NCI-H748 (cell line): Measurements from ENCODE around the gene LHFPL6.
A peak's percentile ranks its signal among the peaks of the same experiment; 100 is the strongest.
"Not testable (repeated sequence)": the region's sequence is repeated elsewhere in the genome, so short reads cannot be mapped to it uniquely, and the experiment has no call there.

Experiments
- DNase-seq: peaks from one replicate; lab custom pipeline; 2025; ENCODE audit not compliant: unreplicated experiment; lab: John Stamatoyannopoulos, UW

Gene LHFPL6

DNA sequence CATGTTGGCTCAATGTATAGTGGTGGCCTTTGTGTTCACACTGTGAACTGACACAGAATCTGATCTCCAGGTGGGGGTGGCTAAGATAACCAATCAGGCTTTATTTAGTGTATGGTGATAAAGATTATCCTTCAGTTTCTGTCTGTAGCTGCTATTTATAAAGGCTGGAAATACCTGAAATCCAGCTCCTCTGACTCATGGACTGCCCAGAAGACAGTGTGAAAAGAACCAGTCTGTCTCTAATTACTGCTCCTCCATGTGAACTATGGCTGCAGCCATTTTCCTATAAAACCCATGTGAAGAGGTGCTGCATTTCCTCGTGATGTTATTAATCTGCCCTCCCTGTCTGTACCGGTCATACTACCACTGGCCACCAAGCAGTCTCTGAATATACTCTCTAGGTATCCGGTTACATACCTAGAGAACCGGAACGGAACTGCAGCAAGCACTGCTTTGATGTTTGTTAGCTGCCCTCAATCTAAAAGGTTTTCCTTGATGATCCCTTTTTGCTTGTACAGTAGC is 238.0 kb downstream of the LHFPL6 start:
- DNase-seq: peak; percentile 84

GRCh38 chr13:39363382-39363772 is 239.6 kb downstream of the LHFPL6 start:
- no peak for DNase-seq

- DNase-seq: no peak
These were observed 240.2 kb downstream of the LHFPL6 start for GRCh38 chr13:39362652-39363381.

DNA sequence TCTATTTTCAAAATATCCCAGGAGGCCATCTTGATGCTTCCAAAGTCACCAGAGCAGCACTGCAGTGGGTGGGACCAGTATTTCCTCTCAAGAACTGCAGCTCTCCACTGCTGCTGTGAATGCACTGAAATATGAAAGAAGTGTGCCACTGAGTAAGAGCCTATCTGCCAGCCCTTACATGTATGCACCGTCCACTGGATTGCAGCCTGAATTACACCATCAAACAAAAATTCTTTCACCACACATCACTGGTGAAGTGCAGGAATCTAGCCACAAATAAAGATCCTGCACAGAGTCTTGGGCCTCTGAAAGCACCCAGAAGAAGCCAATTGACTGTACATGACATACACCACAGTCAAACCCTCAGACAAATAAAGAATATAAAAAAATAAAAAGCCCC is 249.0 kb downstream of the LHFPL6 start:
- DNase-seq: no peak

- DNase-seq: no peak
These were observed 252.5 kb downstream of the LHFPL6 start for GRCh38 chr13:39350461-39350881.

GRCh38 chr13:39349391-39349960 is 253.5 kb downstream of the LHFPL6 start:
- DNase-seq: no peak

GRCh38 chr13:39347926-39348901 is 254.8 kb downstream of the LHFPL6 start:
- DNase-seq: no peak

DNA sequence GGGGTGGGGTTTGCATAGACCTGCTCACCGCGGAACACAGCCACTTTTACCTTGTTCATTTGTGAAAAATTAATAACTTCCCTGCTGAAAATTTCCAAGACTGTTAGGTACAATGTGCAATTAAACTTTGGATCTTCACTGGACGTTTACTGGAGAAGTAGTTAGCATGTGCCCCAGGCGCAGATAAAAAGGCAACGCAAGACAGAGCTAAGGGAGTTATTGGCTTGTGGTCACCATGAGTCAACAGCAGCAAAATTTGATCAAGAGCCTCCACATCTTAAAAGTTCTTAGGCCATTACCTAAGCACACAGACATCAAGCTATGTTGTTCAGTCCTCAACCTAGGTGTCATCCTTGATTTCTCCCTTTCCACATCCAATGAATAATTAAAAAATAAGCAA is 257.0 kb downstream of the LHFPL6 start:
- DNase-seq: no peak

GRCh38 chr13:39341251-39341650 is 261.7 kb downstream of the LHFPL6 start:
- DNase-seq: peak; percentile 7

DNA sequence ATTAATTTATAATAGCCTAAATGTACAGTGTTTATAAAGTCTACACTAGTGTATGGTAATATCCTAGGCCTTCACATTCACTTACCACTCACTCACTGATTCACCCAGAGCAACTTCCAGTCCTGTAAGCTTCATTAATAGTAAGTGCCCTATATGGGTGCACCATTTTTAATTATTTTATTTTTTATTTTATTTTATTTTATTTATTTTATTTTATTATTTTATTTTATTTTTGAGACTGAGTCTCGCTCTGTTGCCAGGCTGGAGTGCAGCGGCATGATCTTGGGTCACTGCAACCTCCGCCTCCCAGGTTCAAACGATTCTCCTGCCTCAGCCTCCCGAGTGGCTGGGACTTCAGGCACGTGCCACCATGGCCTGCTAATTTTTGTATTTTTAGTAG is 264.9 kb downstream of the LHFPL6 start:
- not testable (repeated sequence) for DNase-seq

- no peak for DNase-seq
These were observed 266.1 kb downstream of the LHFPL6 start for GRCh38 chr13:39336937-39337336.

- no peak for DNase-seq
These were observed 266.8 kb downstream of the LHFPL6 start for GRCh38 chr13:39336207-39336606.

GRCh38 chr13:39335721-39336120 is 267.3 kb downstream of the LHFPL6 start:
- DNase-seq: no peak

DNA sequence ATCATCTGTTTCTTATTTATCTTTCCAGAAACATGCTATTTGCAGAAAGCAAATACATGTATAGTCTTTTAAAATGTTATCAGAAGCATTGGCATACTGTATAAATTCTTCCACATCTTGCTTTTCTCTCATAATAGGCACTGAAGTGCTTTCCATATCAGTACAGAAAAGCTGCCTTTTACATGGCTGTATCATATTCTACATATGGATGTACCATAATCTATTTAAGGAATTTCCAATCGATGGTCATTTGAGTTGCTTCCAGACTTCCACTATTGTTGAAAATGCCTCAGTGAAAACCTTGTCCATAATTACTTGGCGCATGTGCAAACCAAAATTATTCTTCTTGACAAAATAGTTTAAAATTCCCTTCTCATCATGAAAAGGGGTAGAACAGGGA is 272.5 kb downstream of the LHFPL6 start:
- no peak for DNase-seq

DNA sequence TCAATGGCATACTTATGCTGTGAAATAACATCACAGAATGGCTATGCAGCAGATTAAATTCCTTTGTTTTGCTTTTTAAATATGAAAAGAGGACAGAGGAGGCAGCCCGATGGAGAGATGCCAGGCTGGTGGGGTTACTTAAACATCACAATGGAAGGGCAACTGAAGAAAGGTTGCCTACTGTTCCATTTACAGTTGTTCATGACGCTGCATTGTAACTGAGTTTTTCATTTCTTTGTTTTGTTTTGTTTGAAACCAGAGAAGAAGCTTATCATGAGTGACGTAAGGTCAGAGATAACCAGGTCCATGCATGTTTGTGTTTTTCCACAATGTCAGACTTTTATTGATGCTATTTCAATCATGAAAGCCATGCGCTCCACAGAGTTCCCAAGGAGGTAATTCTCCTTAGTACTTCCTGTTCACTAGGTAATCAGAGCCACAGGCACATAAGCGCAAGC is 273.8 kb downstream of the LHFPL6 start:
- DNase-seq: no peak

DNA sequence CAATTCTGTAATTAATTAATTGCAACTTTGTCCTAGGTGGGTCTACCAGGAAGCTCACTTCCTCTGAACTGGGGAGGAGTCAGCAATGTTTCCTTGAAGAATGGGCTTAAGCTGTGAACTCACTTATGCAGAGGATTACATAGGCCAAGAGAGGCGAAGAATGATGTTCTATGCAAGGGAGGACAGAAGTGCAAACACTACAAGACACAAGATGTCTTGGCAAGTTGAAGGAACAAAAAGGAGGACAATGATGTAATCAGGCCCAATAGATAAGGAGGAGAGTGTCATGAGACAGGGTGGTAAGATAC is 275.9 kb downstream of the LHFPL6 start:
- no peak for DNase-seq

DNA sequence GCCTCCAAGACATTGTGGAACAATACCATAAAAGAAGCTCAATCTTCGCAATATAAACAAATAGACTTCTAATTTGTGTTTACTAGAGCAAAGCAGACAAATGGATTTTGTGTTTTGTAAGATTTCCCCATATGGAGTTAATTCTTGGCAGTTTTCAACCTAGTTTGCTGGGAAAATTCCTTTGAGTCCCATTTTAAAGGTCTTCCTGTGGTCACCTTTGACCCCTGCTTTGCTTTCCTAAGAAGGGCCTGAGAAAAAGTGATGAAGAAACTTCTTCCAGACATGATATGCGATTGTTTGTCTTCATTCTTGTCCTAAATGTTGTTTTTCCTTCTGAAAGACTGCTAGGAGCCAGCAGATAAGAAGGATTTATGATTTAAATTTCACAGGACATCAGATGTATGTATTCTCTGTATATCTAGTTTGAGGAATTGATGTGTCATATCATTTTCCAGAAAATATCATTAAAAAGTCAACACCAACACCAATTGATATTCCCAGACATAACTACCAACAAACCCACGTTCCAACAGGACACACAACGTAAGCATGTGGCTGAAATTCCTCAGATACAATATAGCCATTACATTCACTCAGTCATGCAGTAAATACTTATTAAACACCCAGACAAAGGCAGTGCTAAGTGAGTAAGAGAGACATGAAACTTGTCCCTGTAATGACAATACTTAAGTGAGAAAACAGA is 276.4 kb downstream of the LHFPL6 start:
- no peak for DNase-seq

GRCh38 chr13:39324806-39325311 is 278.1 kb downstream of the LHFPL6 start:
- DNase-seq: no peak

GRCh38 chr13:39322836-39323585 is 280.0 kb downstream of the LHFPL6 start:
- DNase-seq: no peak

- no peak for DNase-seq
These were observed 281.4 kb downstream of the LHFPL6 start for GRCh38 chr13:39321574-39321973.
